GM10248 (cell line): ENCODE results near the gene IL1RAPL1.

Experiments
- CTCF ChIA-PET: fragments of 300-600 bp; sonication (Branson Sonifier 250); formaldehyde crosslinking; extraction: SDS; loops from one replicate; lab custom pipeline; 2021; ENCODE audit warnings: antibody characterized with exemption; lab: Yijun Ruan, JAX
- POLR2A ChIA-PET: fragments of 350-650 bp; sonication (Branson Sonifier 250); formaldehyde crosslinking; extraction: SDS; loops from one replicate; lab custom pipeline; 2020; ENCODE audit warnings: antibody characterized with exemption; lab: Yijun Ruan, JAX
- DNase-seq: peaks from one replicate; pipeline ENCODE4 v3.0.0; 2012; ENCODE audit errors: extremely low spot score
- TF ChIP-seq, protein P1 (sequence below): IDR thresholded peaks from 2 replicates; pipeline ENCODE4 v1.5.1; 2012; ENCODE audit warnings: mild to moderate bottlenecking, low read depth; ENCODE audit errors: extremely low read depth, missing control alignments, control extremely low read depth

IL1RAPL1 gene

GRCh38 chrX:29187264-29187663 is 600.0 kb downstream of the IL1RAPL1 start:
- CTCF ChIA-PET, result no interaction called here
- POLR2A ChIA-PET, result no interaction called here
- TF ChIP-seq, protein P1, sequence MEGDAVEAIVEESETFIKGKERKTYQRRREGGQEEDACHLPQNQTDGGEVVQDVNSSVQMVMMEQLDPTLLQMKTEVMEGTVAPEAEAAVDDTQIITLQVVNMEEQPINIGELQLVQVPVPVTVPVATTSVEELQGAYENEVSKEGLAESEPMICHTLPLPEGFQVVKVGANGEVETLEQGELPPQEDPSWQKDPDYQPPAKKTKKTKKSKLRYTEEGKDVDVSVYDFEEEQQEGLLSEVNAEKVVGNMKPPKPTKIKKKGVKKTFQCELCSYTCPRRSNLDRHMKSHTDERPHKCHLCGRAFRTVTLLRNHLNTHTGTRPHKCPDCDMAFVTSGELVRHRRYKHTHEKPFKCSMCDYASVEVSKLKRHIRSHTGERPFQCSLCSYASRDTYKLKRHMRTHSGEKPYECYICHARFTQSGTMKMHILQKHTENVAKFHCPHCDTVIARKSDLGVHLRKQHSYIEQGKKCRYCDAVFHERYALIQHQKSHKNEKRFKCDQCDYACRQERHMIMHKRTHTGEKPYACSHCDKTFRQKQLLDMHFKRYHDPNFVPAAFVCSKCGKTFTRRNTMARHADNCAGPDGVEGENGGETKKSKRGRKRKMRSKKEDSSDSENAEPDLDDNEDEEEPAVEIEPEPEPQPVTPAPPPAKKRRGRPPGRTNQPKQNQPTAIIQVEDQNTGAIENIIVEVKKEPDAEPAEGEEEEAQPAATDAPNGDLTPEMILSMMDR, result no peak
- DNase-seq, result no peak

DNA sequence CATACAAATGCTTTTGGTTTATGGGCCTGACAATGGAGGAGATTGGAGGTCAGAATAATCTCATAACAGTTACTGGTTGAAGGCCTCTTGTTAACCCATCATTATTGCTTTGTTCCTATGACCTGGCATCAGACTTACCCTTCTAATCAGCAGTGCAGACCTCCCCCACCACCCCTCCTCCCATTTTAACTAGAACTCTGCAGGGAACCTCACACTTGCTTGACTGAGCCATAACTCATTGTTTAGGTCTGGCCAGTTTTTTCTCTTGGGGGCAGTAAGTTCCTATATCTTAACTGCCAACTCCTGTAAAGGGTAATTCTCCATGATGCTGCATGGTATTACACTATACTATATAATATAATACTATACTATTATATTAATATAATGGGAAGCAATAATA is 609.3 kb downstream of the IL1RAPL1 start:
- CTCF ChIA-PET, result no interaction called here
- TF ChIP-seq, protein P1, result no peak
- no peak for DNase-seq
- POLR2A ChIA-PET, result no interaction called here

DNA sequence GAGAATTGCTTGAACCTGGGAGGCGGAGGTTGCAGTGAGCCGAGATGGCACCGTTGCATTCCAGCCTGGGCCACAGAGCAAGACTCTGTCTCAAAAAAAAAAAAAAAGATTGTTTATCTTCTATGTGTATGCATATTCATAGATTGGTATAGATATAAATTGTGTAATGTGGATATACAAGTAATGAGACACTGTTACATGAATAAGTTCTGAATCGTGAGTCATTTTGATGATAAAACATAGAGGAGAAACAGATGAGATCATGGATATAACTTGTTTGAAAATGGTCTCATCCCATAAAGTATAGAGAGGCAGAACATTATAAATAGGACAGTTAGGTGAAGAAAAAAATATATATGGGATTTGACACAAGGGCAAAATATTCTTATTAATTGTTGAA is 628.0 kb downstream of the IL1RAPL1 start:
- POLR2A ChIA-PET, result no interaction called here
- TF ChIP-seq, protein P1, result no peak
- DNase-seq, result no peak
- CTCF ChIA-PET, result no interaction called here

DNA sequence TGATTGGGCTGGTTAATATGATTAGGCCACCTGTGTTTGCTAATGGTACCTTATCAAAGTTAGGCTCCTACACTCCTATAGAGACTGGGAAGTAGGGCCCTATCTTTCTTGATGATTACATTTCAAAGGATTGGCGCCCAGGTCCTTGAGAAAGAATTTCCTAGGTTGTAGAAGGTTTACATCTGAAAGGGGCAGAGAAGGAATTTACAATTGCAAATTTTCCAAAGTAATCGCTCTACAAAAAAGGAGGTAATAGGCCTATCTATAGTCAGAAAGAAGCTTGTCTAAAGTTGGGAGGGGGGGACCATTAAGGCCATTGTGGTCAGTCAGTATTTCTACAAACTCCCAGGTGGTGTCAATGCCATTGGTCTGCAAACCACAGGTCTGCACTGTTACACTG is 638.4 kb downstream of the IL1RAPL1 start:
- ChIA-PET POLR2A (no interaction called here), CTCF (no interaction called here)
- TF ChIP-seq, protein P1, result no peak

GRCh38 chrX:29229802-29230201 is 642.6 kb downstream of the IL1RAPL1 start:
- TF ChIP-seq, protein P1, result no peak
- ChIA-PET POLR2A (no interaction called here), CTCF (no interaction called here)
- DNase-seq, result no peak

More for the DNA sequence above, 638.4 kb downstream of the IL1RAPL1 start:
- no peak for DNase-seq

DNA sequence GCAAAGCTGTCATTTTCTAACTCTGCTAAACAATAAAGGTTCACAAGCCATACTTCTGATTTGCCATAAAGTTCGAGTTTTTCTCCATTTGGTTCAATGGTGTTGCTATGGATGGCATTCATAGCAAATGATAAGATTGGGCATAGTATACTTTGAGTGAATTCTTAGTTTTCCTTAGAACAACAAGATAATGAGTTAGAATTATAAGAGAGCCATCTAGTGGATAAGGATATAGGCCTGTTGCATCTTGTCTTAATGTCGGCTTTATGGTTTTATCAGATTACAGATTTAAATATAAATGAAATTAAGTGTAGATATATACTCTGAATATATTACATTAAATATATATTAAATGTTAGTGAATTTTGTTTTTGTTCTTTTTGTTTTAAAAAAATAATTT is 644.6 kb downstream of the IL1RAPL1 start:
- CTCF ChIA-PET, result no interaction called here
- TF ChIP-seq, protein P1, result no peak
- POLR2A ChIA-PET, result no interaction called here
- no peak for DNase-seq
